Measurements from ENCODE around the gene MARCHF6. TPM values are rescaled to one million over a fixed set of nuclear protein-coding genes. Genes with fewer than 3 reads are reported as not detected.

MARCHF6 gene
- polyA plus RNA-seq, 1 of the 3 experiments (the other 2 are of a cell fraction): 52.4 TPM

DNA sequence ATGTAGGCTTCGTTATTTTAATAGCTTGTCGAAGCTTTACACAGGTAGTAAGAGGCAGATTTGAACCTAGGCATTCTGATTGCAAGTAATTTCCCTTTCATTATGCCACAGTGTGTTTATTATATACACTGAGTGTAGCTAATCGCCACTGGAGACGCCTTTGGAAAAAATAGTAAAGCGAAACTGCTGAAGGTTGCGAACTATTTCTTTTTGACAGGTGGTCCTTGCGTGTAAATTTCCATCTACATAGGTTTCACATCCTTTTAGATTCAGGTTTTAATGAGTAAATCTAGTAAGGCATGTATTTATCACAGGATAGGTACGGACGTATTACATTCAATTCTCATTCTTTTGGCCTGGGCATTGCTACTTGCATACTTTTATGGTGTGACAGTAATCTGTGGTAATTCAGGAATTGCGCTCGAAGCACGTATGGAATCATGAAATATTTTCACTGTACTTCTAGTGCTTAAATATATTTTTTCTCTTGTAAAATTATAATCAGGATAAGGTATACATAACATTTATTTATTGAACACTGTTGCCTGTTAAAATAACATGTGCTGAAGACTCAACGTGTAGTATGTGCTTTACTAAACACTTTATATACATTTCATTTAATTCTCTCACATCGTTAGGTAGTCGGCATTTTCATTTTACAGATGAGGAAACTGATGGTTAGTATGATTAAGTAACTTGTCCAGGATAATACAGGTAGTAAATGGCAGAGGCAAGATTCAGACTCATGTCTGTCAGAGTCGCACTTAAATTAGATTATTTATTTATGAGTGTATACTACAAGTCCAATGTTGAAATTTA is 1.8 kb downstream of the MARCHF6 start:
- Histone ChIP-seq H2AFZ (ENCODE audit: low read depth) (no peak overlapping the region), H3K9ac (peak overlapping the region; percentile 95), H3K9me2 (no peaks in the 10 kb centered on the region), H3K27ac (ENCODE audit: low read depth in 2 of 2, low read length in 1 of 2) (peak overlapping the region; percentile 85 to 98), H3K36me3 (replicated peaks in 1 of 2; ENCODE audit: control insufficient read depth in 1 of 2, insufficient read depth in 2 of 2, low read length in 1 of 2) (peaks cover 0 to 1% of the 10 kb centered on the region in 2 experiments), H3K4me2 (peak overlapping the region; percentile 92), H3K79me2 (ENCODE audit: insufficient read depth) (peaks cover 82% of the 10 kb centered on the region), H3K9me3 (no peaks in the 10 kb centered on the region), H3F3A (replicated peaks; ENCODE audit: insufficient read depth) (peaks cover 17% of the 10 kb centered on the region), H3K27me3 (ENCODE audit: insufficient read depth) (no peaks in the 10 kb centered on the region), H3K4me1 (ENCODE audit: control insufficient read depth in 1 of 2, insufficient read depth in 2 of 2, low read depth in 1 of 2, low read length in 1 of 2) (peaks cover 0 to 16% of the 10 kb centered on the region in 2 experiments; a peak in 2 of 4 replicates), H3K4me3 (ENCODE audit: low read depth in 2 of 2, low read length in 1 of 2) (peak overlapping the region; percentile 83 to 97), H4K20me1 (ENCODE audit: insufficient read depth) (peaks cover 55% of the 10 kb centered on the region)
- DNase-seq: no peak
- POLR2A ChIA-PET: interaction anchor here (1.1 kb wide), 1 partner anchor 105 kb away, joined by 3 read pairs; the partner anchor contains the start of gene CCT5
- TF ChIP-seq MXI1 (IDR thresholded peaks at IDR 0.05; ENCODE audit: low read depth, low read length) (peak; percentile 10), CHD2 (IDR thresholded peaks at IDR 0.05; ENCODE audit: low read length, partially characterized antibody) (no peak), YY1 (IDR thresholded peaks at IDR 0.05; ENCODE audit: low read depth) (no peak)
- TF ChIP-seq, protein P1, sequence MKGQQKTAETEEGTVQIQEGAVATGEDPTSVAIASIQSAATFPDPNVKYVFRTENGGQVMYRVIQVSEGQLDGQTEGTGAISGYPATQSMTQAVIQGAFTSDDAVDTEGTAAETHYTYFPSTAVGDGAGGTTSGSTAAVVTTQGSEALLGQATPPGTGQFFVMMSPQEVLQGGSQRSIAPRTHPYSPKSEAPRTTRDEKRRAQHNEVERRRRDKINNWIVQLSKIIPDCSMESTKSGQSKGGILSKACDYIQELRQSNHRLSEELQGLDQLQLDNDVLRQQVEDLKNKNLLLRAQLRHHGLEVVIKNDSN (IDR thresholded peaks at IDR 0.05; ENCODE audit: borderline replicate concordance, low read depth): no peak
- TF ChIP-seq, protein P2, sequence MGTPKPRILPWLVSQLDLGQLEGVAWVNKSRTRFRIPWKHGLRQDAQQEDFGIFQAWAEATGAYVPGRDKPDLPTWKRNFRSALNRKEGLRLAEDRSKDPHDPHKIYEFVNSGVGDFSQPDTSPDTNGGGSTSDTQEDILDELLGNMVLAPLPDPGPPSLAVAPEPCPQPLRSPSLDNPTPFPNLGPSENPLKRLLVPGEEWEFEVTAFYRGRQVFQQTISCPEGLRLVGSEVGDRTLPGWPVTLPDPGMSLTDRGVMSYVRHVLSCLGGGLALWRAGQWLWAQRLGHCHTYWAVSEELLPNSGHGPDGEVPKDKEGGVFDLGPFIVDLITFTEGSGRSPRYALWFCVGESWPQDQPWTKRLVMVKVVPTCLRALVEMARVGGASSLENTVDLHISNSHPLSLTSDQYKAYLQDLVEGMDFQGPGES (IDR thresholded peaks at IDR 0.05; ENCODE audit: low read depth, low read length): no peak
- CTCF ChIA-PET: interaction anchor here (0.9 kb wide), 2 partner anchors 10 to 24 kb away, joined by 3 read pairs; no protein-coding TSS in a partner anchor
- 15% methylated on average over 16 of the region's 16 CpGs for WGBS (ENCODE audit: low lambda C conversion rate)

DNA sequence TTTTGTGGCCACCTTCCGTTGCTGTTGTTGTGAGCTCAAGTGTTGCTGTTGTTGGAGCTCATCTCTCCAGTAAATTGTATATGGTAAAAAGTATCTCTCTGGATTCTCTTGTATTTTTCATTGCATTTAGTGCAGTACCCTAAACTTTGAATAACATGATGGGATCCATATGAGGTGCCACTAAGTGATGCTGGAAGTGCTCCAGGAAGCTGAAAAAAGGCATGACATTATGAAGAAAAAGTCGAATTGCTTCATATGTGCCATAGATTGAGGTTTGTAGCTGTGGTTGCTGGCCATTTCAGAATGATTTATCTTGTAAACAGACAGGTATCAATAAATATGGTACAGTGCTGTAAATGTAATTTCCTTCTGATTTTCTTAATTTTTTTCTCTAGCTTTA is 5.5 kb downstream of the MARCHF6 start:
- peaks cover 91% of the 10 kb centered on the region for H4K20me1 ChIP-seq (ENCODE audit: insufficient read depth)
- POLR2A ChIA-PET: no interaction called here

More for the DNA sequence above, 5.5 kb downstream of the MARCHF6 start:
- peaks cover 14% of the 10 kb centered on the region for H3F3A ChIP-seq (replicated peaks; ENCODE audit: insufficient read depth)
- H3K27me3 ChIP-seq (ENCODE audit: insufficient read depth): no peaks in the 10 kb centered on the region
- no peak for DNase-seq
- H2AFZ ChIP-seq (ENCODE audit: low read depth): no peak overlapping the region
- H3K4me1 ChIP-seq (ENCODE audit: control insufficient read depth in 1 of 2, insufficient read depth in 2 of 2, low read depth in 1 of 2, low read length in 1 of 2): peaks cover 0 to 7% of the 10 kb centered on the region in 2 experiments; a peak in 2 of 4 replicates
- CTCF ChIA-PET: interaction anchor here (0.8 to 2.2 kb wide), 4 partner anchors 44 to 75 kb away, joined by 3 to 11 read pairs (median 6); no protein-coding TSS in a partner anchor
- H3K27ac ChIP-seq (ENCODE audit: low read depth in 2 of 2, low read length in 1 of 2): no peak overlapping the region
- TF ChIP-seq GATA2 (CRISPR knock-in tag; IDR thresholded peaks at IDR 0.05) (no peak), CHD2 (IDR thresholded peaks at IDR 0.05; ENCODE audit: low read length, partially characterized antibody) (no peak), EZH2phosphoT487 (IDR thresholded peaks at IDR 0.05; ENCODE audit: borderline replicate concordance, low read depth) (no peak), FOSL2 (IDR thresholded peaks at IDR 0.05; ENCODE audit: borderline replicate concordance, low read depth) (no peak), NFIC (IDR thresholded peaks at IDR 0.05; ENCODE audit: borderline replicate concordance) (no peak), MEF2A (IDR thresholded peaks at IDR 0.05; ENCODE audit: borderline replicate concordance, low read depth) (no peak), FOXM1 (IDR thresholded peaks at IDR 0.05; ENCODE audit: low read depth) (no peak), TAF1 (IDR thresholded peaks at IDR 0.05; ENCODE audit: borderline replicate concordance, low read depth, low read length) (no peak)
- TF ChIP-seq, protein P3, sequence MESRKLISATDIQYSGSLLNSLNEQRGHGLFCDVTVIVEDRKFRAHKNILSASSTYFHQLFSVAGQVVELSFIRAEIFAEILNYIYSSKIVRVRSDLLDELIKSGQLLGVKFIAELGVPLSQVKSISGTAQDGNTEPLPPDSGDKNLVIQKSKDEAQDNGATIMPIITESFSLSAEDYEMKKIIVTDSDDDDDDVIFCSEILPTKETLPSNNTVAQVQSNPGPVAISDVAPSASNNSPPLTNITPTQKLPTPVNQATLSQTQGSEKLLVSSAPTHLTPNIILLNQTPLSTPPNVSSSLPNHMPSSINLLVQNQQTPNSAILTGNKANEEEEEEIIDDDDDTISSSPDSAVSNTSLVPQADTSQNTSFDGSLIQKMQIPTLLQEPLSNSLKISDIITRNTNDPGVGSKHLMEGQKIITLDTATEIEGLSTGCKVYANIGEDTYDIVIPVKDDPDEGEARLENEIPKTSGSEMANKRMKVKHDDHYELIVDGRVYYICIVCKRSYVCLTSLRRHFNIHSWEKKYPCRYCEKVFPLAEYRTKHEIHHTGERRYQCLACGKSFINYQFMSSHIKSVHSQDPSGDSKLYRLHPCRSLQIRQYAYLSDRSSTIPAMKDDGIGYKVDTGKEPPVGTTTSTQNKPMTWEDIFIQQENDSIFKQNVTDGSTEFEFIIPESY (IDR thresholded peaks at IDR 0.05; ENCODE audit: borderline replicate concordance, low read depth): no peak
- TF ChIP-seq, protein P4, sequence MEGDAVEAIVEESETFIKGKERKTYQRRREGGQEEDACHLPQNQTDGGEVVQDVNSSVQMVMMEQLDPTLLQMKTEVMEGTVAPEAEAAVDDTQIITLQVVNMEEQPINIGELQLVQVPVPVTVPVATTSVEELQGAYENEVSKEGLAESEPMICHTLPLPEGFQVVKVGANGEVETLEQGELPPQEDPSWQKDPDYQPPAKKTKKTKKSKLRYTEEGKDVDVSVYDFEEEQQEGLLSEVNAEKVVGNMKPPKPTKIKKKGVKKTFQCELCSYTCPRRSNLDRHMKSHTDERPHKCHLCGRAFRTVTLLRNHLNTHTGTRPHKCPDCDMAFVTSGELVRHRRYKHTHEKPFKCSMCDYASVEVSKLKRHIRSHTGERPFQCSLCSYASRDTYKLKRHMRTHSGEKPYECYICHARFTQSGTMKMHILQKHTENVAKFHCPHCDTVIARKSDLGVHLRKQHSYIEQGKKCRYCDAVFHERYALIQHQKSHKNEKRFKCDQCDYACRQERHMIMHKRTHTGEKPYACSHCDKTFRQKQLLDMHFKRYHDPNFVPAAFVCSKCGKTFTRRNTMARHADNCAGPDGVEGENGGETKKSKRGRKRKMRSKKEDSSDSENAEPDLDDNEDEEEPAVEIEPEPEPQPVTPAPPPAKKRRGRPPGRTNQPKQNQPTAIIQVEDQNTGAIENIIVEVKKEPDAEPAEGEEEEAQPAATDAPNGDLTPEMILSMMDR (IDR thresholded peaks at IDR 0.05): no peak
- no peak overlapping the region for H3K9ac ChIP-seq
- 90% methylated on average over 2 of the region's 2 CpGs for WGBS (ENCODE audit: low lambda C conversion rate)
- H3K4me2 ChIP-seq: no peak overlapping the region
- H3K4me3 ChIP-seq (ENCODE audit: low read depth in 2 of 2, low read length in 1 of 2): no peak overlapping the region
- no peaks in the 10 kb centered on the region for H3K9me3 ChIP-seq
- H3K79me2 ChIP-seq (ENCODE audit: insufficient read depth): peaks cover 100% of the 10 kb centered on the region
- H3K36me3 ChIP-seq (replicated peaks in 1 of 2; ENCODE audit: control insufficient read depth in 1 of 2, insufficient read depth in 2 of 2, low read length in 1 of 2): peaks cover 0 to 3% of the 10 kb centered on the region in 2 experiments
- no peaks in the 10 kb centered on the region for H3K9me2 ChIP-seq

Measured in SK-N-SH (cell line).